GM18499 (cell line): Measurements from ENCODE around the gene SLC27A6.
"Not testable (repeated sequence)": the region's sequence is repeated elsewhere in the genome, so short reads cannot be mapped to it uniquely, and the experiment has no call there.

ENCODE experiments used
- ATAC-seq: cut with Tn5 transposase; IDR thresholded peaks from one replicate; pipeline ENCODE4 v1.9.1; 2021; ENCODE audit warnings: moderate number of reproducible peaks; ENCODE audit not compliant: insufficient read depth, unreplicated experiment

Gene SLC27A6, protein sequence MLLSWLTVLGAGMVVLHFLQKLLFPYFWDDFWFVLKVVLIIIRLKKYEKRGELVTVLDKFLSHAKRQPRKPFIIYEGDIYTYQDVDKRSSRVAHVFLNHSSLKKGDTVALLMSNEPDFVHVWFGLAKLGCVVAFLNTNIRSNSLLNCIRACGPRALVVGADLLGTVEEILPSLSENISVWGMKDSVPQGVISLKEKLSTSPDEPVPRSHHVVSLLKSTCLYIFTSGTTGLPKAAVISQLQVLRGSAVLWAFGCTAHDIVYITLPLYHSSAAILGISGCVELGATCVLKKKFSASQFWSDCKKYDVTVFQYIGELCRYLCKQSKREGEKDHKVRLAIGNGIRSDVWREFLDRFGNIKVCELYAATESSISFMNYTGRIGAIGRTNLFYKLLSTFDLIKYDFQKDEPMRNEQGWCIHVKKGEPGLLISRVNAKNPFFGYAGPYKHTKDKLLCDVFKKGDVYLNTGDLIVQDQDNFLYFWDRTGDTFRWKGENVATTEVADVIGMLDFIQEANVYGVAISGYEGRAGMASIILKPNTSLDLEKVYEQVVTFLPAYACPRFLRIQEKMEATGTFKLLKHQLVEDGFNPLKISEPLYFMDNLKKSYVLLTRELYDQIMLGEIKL

DNA sequence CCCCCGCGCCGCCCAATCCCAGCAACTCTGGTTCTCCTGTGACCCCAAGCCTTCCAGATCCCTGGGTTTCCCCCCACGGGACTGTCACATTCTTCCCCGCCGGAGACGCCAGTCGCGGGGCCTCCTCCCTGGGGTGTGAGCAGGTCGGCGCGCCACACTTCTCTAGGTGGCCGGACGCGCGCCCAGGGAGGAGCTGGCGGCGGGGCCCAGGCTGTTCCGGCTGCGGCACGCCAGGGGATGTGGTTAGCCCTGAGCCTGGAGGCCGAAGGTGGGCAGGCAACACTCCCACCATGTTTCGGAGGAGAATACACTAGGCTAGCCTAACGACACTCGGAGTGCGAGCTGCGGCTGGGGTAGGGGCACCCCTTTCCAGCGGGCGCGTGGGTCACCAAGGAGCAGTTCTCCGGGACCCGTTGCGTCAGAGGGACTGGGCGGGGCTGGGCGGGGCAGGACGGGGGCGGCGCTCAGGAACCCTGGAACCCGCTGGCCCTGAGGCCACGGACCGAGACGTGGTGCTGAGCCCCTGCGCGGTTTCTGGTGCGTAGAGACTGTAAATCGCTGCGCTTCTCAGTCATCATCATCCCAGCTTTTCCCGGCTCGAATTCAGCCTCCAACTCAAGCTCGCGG, at the start of gene SLC27A6:
TSS of gene SLC27A6 (plus strand) at position 478 of the 627 bp plus-strand sequence. CDS start 650 bp downstream, outside the sequence.
- no peak for ATAC-seq

- ATAC-seq = no peak
Measured at GRCh38 chr5:128919542-128919941, 45.7 kb upstream of the SLC27A6 start.

- ATAC-seq = no peak
Measured at GRCh38 chr5:128920345-128921215, 44.7 kb upstream of the SLC27A6 start.

- no peak for ATAC-seq
Measured at GRCh38 chr5:128924299-128924698, 41.0 kb upstream of the SLC27A6 start.

GRCh38 chr5:128925973-128926372, 39.3 kb upstream of the SLC27A6 start:
- ATAC-seq = no peak

DNA sequence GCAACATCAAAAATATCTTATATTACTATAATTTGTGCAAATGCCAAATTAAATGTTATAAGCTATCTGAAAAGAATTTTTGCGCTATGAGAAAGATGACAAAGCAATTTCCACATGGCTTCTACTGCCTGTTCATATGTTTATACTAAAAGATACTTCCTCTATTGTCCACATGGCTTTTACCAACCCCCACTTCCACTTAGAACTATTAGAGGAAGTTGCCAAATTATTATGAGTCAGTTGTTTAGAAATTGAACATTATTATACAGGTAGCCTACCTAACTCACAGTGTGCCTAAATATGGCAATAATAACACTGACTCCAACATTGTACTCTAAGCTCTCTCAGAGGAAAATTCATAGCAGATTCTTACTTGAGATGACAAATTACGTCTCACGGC, 37.6 kb upstream of the SLC27A6 start:
- no peak for ATAC-seq

DNA sequence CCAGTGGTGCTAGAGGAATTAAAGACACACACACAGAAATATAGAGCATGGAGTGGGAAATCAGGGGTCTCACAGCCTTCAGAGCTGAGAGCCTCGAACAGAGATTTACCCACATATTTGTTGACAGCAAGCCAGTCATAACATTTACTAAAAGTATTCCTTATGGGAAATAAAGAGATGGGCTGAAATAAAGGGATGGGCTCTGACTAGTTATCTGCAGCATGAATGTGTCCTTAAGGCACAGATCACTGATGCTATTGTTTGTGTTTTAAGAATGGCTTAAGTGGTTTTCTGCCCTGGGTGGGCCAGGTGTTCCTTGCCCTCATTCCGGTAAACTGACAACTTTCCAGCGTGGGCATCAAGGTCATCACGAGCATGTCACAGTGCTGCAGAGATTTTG, 33.1 kb upstream of the SLC27A6 start:
- not testable (repeated sequence) for ATAC-seq

- ATAC-seq = not testable (repeated sequence)
Measured at GRCh38 chr5:128943100-128943499, 22.2 kb upstream of the SLC27A6 start.

DNA sequence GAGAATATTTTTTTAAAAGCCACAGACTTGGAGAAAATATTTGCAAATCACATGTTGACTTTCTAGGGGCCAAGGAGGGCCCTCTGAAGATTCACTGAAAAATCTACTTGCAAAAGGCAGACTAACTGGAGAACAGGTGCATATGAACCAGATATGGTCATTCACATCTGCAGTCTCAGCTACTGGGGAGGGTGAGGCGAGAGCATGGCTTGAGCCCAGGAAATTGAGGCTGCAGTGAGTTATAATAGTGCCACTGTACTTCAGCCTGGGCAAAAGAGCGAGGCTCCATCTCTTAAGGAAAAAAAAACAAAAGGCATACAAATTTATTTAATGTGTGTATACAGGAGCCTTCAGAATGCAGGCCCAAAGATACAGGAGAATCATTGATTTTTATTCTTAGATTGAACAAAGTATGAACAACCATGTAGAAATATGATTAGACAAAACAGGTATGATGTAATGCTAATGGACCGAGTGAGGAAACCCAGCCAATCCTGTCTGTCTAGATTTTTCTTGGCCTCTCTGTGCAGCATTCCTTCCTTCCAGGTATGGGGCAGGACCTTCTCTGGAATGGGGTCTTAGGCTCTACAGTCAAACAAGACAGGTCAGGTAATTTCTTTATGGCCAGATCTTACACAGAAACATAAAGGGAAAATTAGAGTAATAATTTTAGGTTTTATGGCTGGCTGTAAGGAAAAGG, 15.3 kb upstream of the SLC27A6 start:
- ATAC-seq = no peak

DNA sequence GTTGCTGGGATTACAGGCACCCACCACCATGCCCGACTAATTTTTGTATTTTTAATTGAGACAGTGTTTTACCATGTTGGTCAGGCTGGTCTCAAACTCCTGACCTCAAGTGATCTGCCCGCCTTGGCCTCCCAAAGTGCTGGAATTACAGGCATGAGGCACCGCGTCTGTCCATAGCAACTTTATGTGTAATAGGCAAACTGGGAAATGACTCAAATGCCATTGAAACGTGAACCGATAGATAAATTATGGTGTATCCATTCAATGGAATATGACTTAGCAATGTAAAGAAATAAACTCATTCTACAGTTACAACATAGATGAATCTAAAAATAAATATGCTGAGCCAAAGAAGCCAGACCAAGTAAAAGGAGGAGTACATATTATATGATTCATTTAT, 14.0 kb upstream of the SLC27A6 start:
- ATAC-seq = not testable (repeated sequence)

GRCh38 chr5:128956164-128956563, 9.1 kb upstream of the SLC27A6 start:
- ATAC-seq = no peak

GRCh38 chr5:128962211-128962610, 3.1 kb upstream of the SLC27A6 start:
- no peak for ATAC-seq

GRCh38 chr5:128965638-128966302, 482 bp downstream of the SLC27A6 start:
- no peak for ATAC-seq

DNA sequence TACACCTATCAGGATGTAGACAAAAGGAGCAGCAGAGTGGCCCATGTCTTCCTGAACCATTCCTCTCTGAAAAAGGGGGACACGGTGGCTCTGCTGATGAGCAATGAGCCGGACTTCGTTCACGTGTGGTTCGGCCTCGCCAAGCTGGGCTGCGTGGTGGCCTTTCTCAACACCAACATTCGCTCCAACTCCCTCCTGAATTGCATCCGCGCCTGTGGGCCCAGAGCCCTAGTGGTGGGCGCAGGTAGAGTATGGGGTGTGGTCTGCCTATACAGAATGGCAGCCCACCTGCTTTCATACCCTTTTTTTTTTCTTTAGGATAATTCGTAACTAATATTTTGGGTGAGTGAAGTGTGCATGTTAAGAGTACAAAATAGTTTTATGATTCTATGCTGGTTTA, 1.1 kb downstream of the SLC27A6 start:
- ATAC-seq = no peak

GRCh38 chr5:128966846-128967245, 1.6 kb downstream of the SLC27A6 start:
- no peak for ATAC-seq

DNA sequence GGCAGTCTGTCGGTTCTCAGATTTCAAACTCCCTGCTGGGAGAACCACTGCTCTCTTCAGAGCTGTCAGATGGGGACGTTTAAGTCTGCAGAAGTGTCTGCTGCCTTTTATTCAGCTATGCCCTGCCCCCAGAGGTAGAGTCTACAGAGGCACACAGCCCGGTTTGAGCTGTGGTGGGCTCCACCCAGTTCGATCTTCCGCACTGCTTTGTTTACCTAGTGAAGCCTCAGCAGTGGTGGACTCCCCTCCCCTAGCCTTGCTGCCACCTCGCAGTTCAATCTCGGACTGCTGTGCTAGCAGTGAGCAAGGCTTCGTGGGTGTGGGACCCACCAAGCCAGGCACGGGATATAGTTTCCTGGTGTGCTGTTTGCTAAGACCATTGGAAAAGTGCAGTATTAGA, 8.0 kb downstream of the SLC27A6 start:
- ATAC-seq = no peak

DNA sequence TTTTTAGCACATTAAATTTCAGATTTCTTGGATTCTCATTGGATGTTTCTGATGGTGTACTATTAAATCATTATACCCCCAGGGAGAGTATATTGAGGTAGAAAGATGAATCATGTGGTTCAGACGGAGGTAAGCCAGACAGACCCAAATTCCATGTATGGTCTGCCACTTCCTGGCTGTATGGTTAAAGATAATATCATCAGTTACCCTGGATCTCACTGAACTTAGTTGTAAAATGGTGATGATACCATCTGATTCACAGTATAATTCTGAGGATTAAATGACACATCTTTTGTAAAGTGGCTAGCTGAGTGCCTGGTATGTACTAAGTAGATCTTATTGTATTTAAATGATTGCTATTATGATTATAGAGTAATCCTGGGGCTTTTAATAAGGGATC, 9.3 kb downstream of the SLC27A6 start:
- ATAC-seq = no peak

- ATAC-seq = no peak
Measured at GRCh38 chr5:128979761-128980160, 14.5 kb downstream of the SLC27A6 start.

DNA sequence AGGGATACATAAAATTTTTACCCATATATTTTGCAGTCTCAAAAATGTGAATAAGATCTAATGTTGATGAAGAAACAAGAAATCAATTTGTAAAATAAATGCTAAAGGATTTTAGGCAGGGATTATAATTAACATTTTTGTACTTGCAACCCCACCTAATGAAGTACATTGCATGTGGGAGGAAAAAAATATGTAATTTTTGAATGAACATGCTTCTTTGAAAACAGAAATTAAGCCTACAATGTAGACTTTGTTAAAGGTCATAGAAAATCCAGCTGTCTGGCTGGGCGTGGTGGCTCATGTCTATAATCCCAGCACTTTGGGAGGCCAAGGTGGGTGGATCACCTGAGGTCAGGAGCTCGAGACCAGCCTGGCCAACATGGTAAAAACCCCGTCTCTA, 15.6 kb downstream of the SLC27A6 start:
- ATAC-seq = no peak
